Right ventricle myocardium superior (tissue), 1 donor: ENCODE results near the gene DNAJB2. TPM values are rescaled to one million over a fixed set of nuclear protein-coding genes. Genes with fewer than 3 reads are reported as not detected.

Source experiments
- ATAC-seq: fragments of 200-7000 bp; cut with Tn5 transposase; one replicate; pipeline ENCODE4 v1.9.1; 2020; ENCODE audit warnings: mild to moderate bottlenecking; ENCODE audit not compliant: poor library complexity
- DNase-seq: peaks from one replicate; pipeline ENCODE4 v3.0.0-alpha.2; 2020
- intact Hi-C: fragments of 100-400 bp; cut with DNase I; formaldehyde crosslinking; loops from one replicate; pipeline ENCODE4 v1.11.2; 2022
- microRNA-seq: library from miRNA; unstranded; fragments of <30 nt; microRNA quantifications from one replicate; pipeline ENCODE4 v1.2.0, GENCODE V29; 2020
- total RNA-seq: library from RNA; stranded (reverse); fragmentation: NEBNext Ultra II Directional; extraction: Animal tissue kit (Norgen Biotek cat#: 25700); gene quantifications from one replicate; pipeline ENCODE4 v1.2.1, GENCODE V29; 2021
- donor health status: DM: no; HTN: yes; CAD: no; lungs with severe emphysema.

The DNAJB2 gene
- total RNA-seq, 1 donor from 2014 or later, result 83.3 TPM

DNA sequence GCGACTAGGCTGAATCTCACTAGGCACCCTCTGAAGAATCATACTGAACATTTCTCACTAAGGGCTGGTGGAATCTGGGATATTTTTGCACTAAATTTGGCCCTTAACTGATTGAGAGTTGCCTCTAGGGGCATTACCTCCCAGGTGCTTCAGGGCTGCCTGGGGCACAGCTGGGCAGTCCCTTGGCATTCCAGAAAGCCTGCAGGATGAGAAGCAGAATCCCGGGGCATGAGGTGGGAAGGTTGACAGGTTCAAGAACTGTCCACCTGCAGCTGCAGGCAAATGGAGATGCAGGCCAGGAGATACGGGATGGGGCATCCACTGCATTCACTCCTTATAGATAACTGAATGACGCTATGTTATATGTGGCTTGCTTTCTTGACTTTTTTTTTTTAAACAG is 46.0 kb downstream of the DNAJB2 start:
- ATAC-seq (no peak), DNase-seq (no peak)
- intact Hi-C loops, result no loop called here

DNA sequence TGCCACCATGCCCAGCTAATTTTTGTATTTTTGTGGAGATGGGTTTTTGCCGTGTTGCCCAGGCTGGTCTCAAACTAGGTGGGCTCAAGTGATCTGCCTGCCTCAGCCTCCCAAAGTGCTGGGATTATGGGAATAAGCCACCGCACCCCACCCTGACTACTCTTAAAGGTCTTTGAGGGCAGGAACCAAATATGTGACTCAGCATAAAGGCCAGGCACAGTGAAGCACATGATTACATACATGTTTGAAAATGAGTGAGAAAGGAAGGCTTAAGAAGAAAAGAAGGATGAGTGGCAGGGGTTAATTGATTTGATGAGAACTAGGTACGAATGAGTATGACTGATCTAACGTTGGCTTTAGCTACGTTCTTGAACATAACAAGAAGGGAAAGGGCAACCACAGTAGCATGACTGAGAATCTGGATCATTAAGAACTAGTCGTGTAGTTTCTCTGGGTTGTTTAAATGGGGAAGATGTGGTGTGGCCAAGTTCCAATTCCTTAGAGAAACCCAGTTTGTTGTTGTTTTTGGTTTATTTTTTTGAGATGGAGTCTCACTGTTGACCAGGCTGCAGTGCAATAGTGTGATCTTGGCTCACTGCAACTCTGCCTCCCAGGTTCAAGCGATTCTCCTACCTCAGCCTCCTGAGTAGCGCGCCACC is 46.6 kb downstream of the DNAJB2 start:
- ATAC-seq, result no peak
- DNase-seq, result no peak
- intact Hi-C loops, result no loop called here

DNA sequence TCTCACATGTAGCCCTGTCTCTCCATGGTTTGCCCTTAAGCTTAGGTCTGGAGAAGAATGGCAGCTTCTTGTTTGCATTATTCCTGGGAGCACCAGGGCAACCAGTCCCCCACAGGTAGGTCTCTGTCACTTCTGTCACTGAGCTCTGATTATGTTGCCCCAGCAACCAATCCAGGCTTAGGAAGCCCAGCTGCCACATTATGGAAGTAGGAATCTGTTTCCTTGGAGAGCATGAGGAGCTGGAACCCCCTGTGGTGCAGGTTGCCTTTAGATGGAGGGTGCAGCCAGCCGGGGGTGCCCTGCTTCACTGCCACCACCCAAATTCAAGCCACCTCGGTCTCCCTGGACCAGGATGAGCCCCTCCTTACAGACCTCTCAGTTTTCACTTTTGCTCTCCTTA is 48.6 kb downstream of the DNAJB2 start:
- no peak for DNase-seq
- ATAC-seq, result no peak
- intact Hi-C loops, result no loop called here

DNA sequence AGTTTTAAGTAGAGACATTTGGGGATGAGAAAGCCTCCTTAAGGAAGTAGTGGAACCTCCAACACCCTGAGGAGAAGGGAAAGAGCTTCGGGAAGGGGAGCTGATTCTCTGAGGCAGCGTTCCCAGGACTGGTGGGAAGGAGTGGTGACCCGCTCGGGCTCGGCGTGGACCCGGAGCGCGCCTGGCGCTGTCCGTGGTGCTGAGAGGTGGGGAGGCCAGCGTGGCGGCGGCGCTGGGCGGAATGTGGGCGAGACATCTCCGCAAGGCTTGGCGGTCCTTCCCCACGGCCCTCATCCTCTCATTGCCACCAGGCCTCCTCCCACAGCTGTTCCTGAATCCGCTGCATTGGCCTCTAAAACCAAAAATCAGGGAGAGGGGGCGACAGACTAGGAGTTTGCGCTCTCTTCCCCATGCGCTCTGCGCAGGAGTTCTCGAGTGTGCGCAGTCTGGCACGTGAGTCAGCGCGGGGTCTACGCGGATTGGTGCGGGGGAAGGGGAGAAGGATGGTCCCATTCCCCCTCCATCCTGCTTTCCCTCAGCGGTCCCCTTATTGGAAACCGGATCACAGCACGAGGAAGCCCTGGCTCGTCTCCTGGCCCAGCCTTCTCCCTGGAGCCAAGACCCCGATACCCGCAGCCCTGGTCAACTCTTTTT is 52.5 kb downstream of the DNAJB2 start:
- peak; percentile 74 for ATAC-seq
- intact Hi-C loops, result no loop called here
- no peak for DNase-seq

DNA sequence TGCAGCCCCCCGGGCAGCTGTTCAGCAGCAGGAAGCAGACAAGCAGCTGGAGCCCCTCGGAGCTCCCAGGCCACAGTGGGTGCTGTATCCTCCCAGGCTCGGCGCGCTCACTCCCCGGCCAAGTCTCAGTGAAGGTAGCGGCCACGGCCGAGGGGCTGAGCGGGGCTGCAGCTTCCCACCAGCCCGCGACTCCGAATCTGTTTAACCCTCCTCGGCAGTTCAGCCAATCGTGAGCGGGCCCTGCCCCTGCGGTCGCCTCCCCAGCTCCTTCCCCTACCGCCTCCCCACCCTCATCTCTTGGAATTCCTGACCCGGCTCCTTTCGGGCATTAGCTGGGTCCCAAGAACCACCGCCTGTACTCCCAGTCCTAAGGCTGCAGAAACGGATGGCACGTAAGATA is 53.4 kb downstream of the DNAJB2 start, which contains the start of gene RESP18:
Gene RESP18 (minus strand): TSS at position 203 of the 400 bp plus-strand sequence.
- DNase-seq (no peak), ATAC-seq (no peak)
- intact Hi-C loops, result no loop called here

DNA sequence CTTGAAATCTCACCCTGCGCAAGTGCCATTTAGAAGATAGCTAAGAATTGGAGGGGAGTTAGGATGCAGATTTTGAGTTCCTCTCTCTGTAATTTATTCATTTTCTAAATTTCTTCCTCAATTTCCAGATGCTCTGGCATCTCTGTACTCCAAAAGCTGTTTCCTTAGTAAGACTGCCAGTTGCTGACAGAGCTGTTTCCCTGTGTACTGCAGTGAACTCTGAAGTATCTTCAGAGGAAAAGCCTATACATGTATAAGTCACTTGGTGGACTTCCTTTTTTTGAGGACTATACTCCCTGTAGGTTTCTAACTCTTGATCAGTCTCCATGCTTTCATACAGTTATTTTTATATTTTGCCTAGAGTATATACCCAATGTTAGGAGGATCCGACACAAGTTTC is 54.9 kb downstream of the DNAJB2 start:
- intact Hi-C loops, result no loop called here
- DNase-seq, result no peak
- no peak for ATAC-seq

DNA sequence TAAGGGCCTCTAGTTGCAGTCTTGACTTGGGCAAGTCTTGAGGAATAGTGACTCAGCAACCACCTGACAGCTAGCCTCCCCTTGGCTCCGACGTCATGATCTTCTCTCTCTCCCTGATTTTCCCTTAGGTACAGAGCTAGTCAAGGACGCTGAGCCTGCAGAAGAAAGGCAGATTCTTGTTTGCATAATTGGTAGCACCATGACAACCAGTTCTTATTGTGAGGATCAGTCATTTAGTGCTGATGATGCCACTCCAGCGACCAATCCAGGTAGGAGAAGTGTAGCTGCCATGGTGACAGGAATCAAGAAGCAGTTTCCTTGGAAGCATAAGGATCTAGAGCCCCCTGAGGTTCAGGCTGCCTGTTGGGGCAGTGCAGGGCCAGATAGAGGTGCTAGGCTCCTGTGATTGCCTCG is 56.2 kb downstream of the DNAJB2 start:
- no peak for DNase-seq
- ATAC-seq, result no peak

More for the DNA sequence above, 56.2 kb downstream of the DNAJB2 start:
- intact Hi-C loops, result no loop called here

Small RNA genes within 50 kb of the gene (microRNA-seq; reads per million reads assigned to microRNA genes)
- gene MIR153-1, result not detected

Other genes starting within 250 kb of the DNAJB2 start
- gene CFAP65, start 237.8 kb upstream of the DNAJB2 start, total RNA-seq, result not detected
- gene IHH, start 218.4 kb upstream of the DNAJB2 start, total RNA-seq, result not detected
- gene NHEJ1, start 118.6 kb upstream of the DNAJB2 start, total RNA-seq, result 7.5 TPM
- 1.4 TPM for gene SLC23A3, start 109.3 kb upstream of the DNAJB2 start, total RNA-seq
- 69.3 TPM for gene CNPPD1, start 102.4 kb upstream of the DNAJB2 start, total RNA-seq
- 36.8 TPM for gene RETREG2, start 101.1 kb upstream of the DNAJB2 start, total RNA-seq
- gene ZFAND2B, start 72.6 kb upstream of the DNAJB2 start, total RNA-seq, result 21.3 TPM
- 25.2 TPM for gene ABCB6, start 60.4 kb upstream of the DNAJB2 start, total RNA-seq
- 86.3 TPM for gene ATG9A, start 49.7 kb upstream of the DNAJB2 start, total RNA-seq
- 27.3 TPM for gene ANKZF1, start 49.6 kb upstream of the DNAJB2 start, total RNA-seq
- 1.4 TPM for gene GLB1L, start 33.9 kb upstream of the DNAJB2 start, total RNA-seq
- 16.7 TPM for gene STK16, start 33.9 kb upstream of the DNAJB2 start, total RNA-seq
- not detected for gene TUBA4B, start 26.1 kb upstream of the DNAJB2 start, total RNA-seq
- gene TUBA4A, start 25.4 kb upstream of the DNAJB2 start, total RNA-seq, result 84.3 TPM
- not detected for gene PTPRN, start 30.0 kb downstream of the DNAJB2 start, total RNA-seq
- not detected for gene RESP18, start 53.4 kb downstream of the DNAJB2 start, total RNA-seq
- gene DNPEP, start 108.5 kb downstream of the DNAJB2 start, total RNA-seq, result 76.5 TPM
- gene DES, start 139.0 kb downstream of the DNAJB2 start, total RNA-seq, result 12,920 TPM
- gene SPEG, start 155.5 kb downstream of the DNAJB2 start, total RNA-seq, result 103 TPM
- 22.3 TPM for gene GMPPA, start 219.5 kb downstream of the DNAJB2 start, total RNA-seq
- gene ASIC4, start 235.1 kb downstream of the DNAJB2 start, total RNA-seq, result not detected